IPS DF 6.9 (cell line): ENCODE data around the gene USP16.
"Not testable (repeated sequence)": the region's sequence is repeated elsewhere in the genome, so short reads cannot be mapped to it uniquely, and the experiment has no call there.

Source experiments
- DNase-seq: peaks from one replicate; pipeline ENCODE4 v3.0.0-alpha.2; 2013; ENCODE audit warnings: low read depth, low spot score
- H3K27ac ChIP-seq: one replicate; pipeline ENCODE4 v1.5.1; 2013; ENCODE audit warnings: low read length, control low read depth
- H3K27me3 ChIP-seq: 2 replicates; pipeline ENCODE4 v1.6.1; 2013; ENCODE audit warnings: mild to moderate bottlenecking, low read length; ENCODE audit not compliant: control insufficient read depth, insufficient read depth
- H3K36me3 ChIP-seq: 2 replicates; pipeline ENCODE4 v1.6.1; 2013; ENCODE audit warnings: low read length; ENCODE audit not compliant: control insufficient read depth, insufficient read depth
- H3K4me1 ChIP-seq: 2 replicates; pipeline ENCODE4 v1.6.1; 2013; ENCODE audit warnings: low read length; ENCODE audit not compliant: control insufficient read depth, insufficient read depth
- H3K4me3 ChIP-seq: 2 replicates; pipeline ENCODE4 v1.5.1; 2013; ENCODE audit warnings: mild to moderate bottlenecking, low read length
- H3K9me3 ChIP-seq: 2 replicates; pipeline ENCODE4 v1.6.1; 2013; ENCODE audit warnings: low read length, inconsistent platforms; ENCODE audit not compliant: control insufficient read depth, insufficient read depth
- WGBS: extraction: QIAGEN DNeasy Blood & Tissue Kit; methylation state at CpG from one replicate; pipeline ENCODE4 v1.1.7; 2013; ENCODE audit warnings: mixed read lengths, missing lambda C conversion rate; ENCODE audit not compliant: insufficient read length, insufficient coverage; 5-methylcytosine and 5-hydroxymethylcytosine counted together

Gene USP16

DNA sequence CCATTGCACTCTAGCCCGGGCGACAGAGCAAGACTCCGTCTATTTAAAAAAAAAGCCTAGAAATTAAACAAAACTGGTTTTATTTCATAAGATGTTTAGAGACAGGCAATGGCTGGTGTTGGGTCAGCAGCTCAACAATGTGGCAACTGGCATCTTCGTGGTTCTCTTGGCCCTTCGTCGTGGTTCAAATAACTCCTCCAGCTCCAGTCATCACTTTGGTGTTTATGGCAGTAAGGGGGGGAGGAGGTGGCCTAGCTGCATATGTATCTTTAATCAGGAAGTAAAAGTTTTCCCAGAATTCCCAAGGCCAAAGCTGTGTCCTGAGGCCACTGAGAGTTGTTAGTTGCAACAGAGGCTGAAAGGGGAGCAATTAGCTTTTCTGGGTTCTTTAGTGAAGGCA lies 18.8 kb upstream of the USP16 start:
- Histone ChIP-seq H3K4me1 (no peaks in the 10 kb centered on the region), H3K9me3 (no peaks in the 10 kb centered on the region), H3K27ac (no peak overlapping the region), H3K4me3 (no peak overlapping the region), H3K27me3 (no peaks in the 10 kb centered on the region), H3K36me3 (no peaks in the 10 kb centered on the region)
- no CpG with 5 or more reads among the region's 6 CpGs for WGBS
- no peak for DNase-seq

DNA sequence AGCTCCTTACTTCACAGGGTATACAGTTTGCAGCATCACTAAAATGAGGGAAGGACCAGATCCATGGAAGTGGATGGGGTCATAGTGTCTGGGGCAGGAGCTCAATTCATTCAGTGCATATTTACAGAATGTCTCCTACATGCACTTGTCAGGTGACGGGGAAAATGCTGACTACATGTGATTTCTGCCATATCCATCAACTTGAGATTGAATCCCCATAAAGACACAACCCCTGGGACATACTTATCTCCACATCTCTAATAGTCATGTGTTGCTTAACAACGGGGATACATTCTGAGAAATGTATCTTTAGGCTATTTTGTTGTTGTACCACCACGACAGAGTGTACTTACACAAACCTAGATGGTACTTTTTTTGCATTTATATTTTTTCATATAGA lies 17.3 kb upstream of the USP16 start:
- no peaks in the 10 kb centered on the region for H3K9me3 ChIP-seq
- H3K27me3 ChIP-seq, result no peaks in the 10 kb centered on the region
- H3K4me1 ChIP-seq, result no peaks in the 10 kb centered on the region
- WGBS, result no CpG with 5 or more reads among the region's 3 CpGs
- H3K36me3 ChIP-seq, result no peaks in the 10 kb centered on the region
- no peak overlapping the region for H3K27ac ChIP-seq
- no peak for DNase-seq
- no peak overlapping the region for H3K4me3 ChIP-seq

GRCh38 chr21:29007810-29008209 lies 16.7 kb upstream of the USP16 start:
- Histone ChIP-seq H3K27ac (no peak overlapping the region), H3K36me3 (no peaks in the 10 kb centered on the region), H3K9me3 (no peaks in the 10 kb centered on the region), H3K4me3 (no peak overlapping the region), H3K4me1 (no peaks in the 10 kb centered on the region), H3K27me3 (no peaks in the 10 kb centered on the region)
- DNase-seq, result no peak
- no CpG with 5 or more reads among the region's 3 CpGs for WGBS

- no peaks in the 10 kb centered on the region for H3K9me3 ChIP-seq
- H3K27ac ChIP-seq, result no peak overlapping the region
- H3K27me3 ChIP-seq, result no peaks in the 10 kb centered on the region
- no peaks in the 10 kb centered on the region for H3K36me3 ChIP-seq
- DNase-seq, result no peak
- no peak overlapping the region for H3K4me3 ChIP-seq
- H3K4me1 ChIP-seq, result no peaks in the 10 kb centered on the region
- no CpG with 5 or more reads among the region's 3 CpGs for WGBS
Measured at GRCh38 chr21:29008367-29008766, 16.1 kb upstream of the USP16 start.

- H3K27ac ChIP-seq, H3K36me3 ChIP-seq, H3K27me3 ChIP-seq, H3K4me1 ChIP-seq, H3K4me3 ChIP-seq, H3K9me3 ChIP-seq, DNase-seq: not testable (repeated sequence)
- no CpG with 5 or more reads among the region's 30 CpGs for WGBS
Measured at GRCh38 chr21:29011236-29011635, 13.2 kb upstream of the USP16 start.

GRCh38 chr21:29017639-29018237 lies 6.7 kb upstream of the USP16 start:
- WGBS, result no CpG with 5 or more reads among the region's 6 CpGs
- no peak for DNase-seq
- Histone ChIP-seq H3K9me3 (no peaks in the 10 kb centered on the region), H3K27me3 (no peaks in the 10 kb centered on the region), H3K36me3 (no peaks in the 10 kb centered on the region), H3K4me1 (peaks cover 2% of the 10 kb centered on the region; the same call in 1 of the 2 replicates), H3K4me3 (no peak overlapping the region), H3K27ac (no peak overlapping the region)

DNA sequence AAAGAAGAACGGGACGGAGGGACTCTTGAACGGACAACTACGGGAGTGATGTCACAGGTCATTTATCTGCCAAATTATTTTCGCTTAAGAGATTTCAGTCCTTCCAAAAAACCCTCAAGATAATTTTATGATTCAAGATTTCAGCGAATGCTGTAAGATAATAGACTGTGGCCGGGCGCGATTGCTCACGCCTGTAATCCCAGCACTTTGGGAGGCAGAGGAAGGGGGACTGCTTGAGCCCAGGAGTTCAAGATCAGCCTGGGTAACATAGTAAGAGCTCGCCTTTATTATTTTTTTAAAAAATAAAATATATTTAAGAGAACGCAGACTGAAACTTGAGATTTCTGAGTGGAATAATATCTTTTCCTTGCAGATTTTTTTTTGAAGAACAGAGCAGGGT lies 5.9 kb upstream of the USP16 start:
- no peak overlapping the region for H3K27ac ChIP-seq
- no peak for DNase-seq
- no peaks in the 10 kb centered on the region for H3K36me3 ChIP-seq
- WGBS, result 100% methylated on average over 2 of the region's 12 CpGs
- peak overlapping the region; percentile 67 for H3K4me3 ChIP-seq
- no peaks in the 10 kb centered on the region for H3K9me3 ChIP-seq
- H3K27me3 ChIP-seq, result no peaks in the 10 kb centered on the region
- H3K4me1 ChIP-seq, result peaks cover 2% of the 10 kb centered on the region; the same call in 1 of the 2 replicates

GRCh38 chr21:29022166-29022565 lies 2.3 kb upstream of the USP16 start:
- H3K27me3 ChIP-seq, result no peaks in the 10 kb centered on the region
- H3K4me3 ChIP-seq, result no peak overlapping the region
- H3K36me3 ChIP-seq, result no peaks in the 10 kb centered on the region
- WGBS, result no CpG with 5 or more reads among the region's 4 CpGs
- H3K4me1 ChIP-seq, result peaks cover 2% of the 10 kb centered on the region; the same call in 1 of the 2 replicates
- H3K27ac ChIP-seq, result no peak overlapping the region
- no peaks in the 10 kb centered on the region for H3K9me3 ChIP-seq
- no peak for DNase-seq

DNA sequence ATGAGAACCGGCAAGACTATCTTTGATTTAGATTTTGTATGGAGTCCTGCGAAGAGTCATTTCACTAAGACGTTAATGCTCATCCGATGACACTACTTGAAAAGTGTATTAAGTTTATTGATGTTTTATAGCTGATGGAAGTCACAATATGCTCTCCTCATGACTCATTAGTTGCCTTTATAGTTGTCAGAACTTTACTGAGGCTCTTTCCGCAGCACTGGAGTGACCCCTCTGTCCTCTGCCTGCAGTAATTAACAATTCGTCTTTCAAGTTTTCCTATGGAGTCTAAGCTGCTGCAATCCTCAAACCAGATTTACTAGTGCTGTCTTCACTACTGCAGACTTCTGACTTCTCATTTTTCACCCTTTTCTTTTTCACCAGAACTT lies 853 bp downstream of the USP16 start:
- Histone ChIP-seq H3K4me1 (no peaks in the 10 kb centered on the region), H3K27ac (no peak overlapping the region), H3K36me3 (no peaks in the 10 kb centered on the region), H3K27me3 (no peaks in the 10 kb centered on the region), H3K4me3 (peak overlapping the region; percentile 96; the same call in 1 of the 2 replicates), H3K9me3 (no peaks in the 10 kb centered on the region)
- no peak for DNase-seq
- no CpG with 5 or more reads among the region's 6 CpGs for WGBS

GRCh38 chr21:29029524-29029923 lies 5.1 kb downstream of the USP16 start:
- H3K36me3 ChIP-seq, result peaks cover 12% of the 10 kb centered on the region; the same call in 1 of the 2 replicates

GRCh38 chr21:29030909-29031308 lies 6.4 kb downstream of the USP16 start:
- Histone ChIP-seq H3K27ac (no peak overlapping the region), H3K9me3 (no peaks in the 10 kb centered on the region), H3K4me1 (no peaks in the 10 kb centered on the region), H3K36me3 (peaks cover 12% of the 10 kb centered on the region; the same call in 1 of the 2 replicates), H3K4me3 (no peak overlapping the region), H3K27me3 (no peaks in the 10 kb centered on the region)
- no CpG with 5 or more reads among the region's 1 CpG for WGBS
- DNase-seq, result no peak

More at GRCh38 chr21:29029524-29029923, 5.1 kb downstream of the USP16 start:
- no peaks in the 10 kb centered on the region for H3K4me1 ChIP-seq
- H3K9me3 ChIP-seq, result no peaks in the 10 kb centered on the region
- no peak for DNase-seq
- no CpG with 5 or more reads among the region's 1 CpG for WGBS
- H3K4me3 ChIP-seq, result no peak overlapping the region
- no peak overlapping the region for H3K27ac ChIP-seq
- H3K27me3 ChIP-seq, result no peaks in the 10 kb centered on the region
